ENCODE data around the gene NOTCH2.
"Not testable (repeated sequence)": the region's sequence is repeated elsewhere in the genome, so short reads cannot be mapped to it uniquely, and the experiment has no call there.

NOTCH2 gene

GRCh38 chr1:119984771-119985170 lies 84.7 kb downstream of the NOTCH2 start:
- Mint-ChIP-seq H3K27ac (peak overlapping the region; percentile 1), H3K4me1 (peaks cover 30% of the 10 kb centered on the region), H3K9me3 (no peaks in the 10 kb centered on the region), H3K4me3 (no peak overlapping the region), H3K27me3 (ENCODE audit: low read depth, poor library complexity) (no peaks in the 10 kb centered on the region), H3K36me3 (ENCODE audit: low read depth) (peaks cover 62% of the 10 kb centered on the region)
- TF ChIP-seq CTCF (IDR thresholded peaks at IDR 0.05) = no peak
- DNase-seq = no peak

GRCh38 chr1:119981986-119982815 lies 87.3 kb downstream of the NOTCH2 start:
- TF ChIP-seq CTCF (IDR thresholded peaks at IDR 0.05) = no peak
- Mint-ChIP-seq H3K27me3 (ENCODE audit: low read depth, poor library complexity) (no peaks in the 10 kb centered on the region), H3K27ac (no peak overlapping the region), H3K4me3 (no peak overlapping the region), H3K9me3 (no peaks in the 10 kb centered on the region), H3K4me1 (peaks cover 32% of the 10 kb centered on the region), H3K36me3 (ENCODE audit: low read depth) (peaks cover 55% of the 10 kb centered on the region)
- no peak for DNase-seq

GRCh38 chr1:119981496-119981895 lies 88.0 kb downstream of the NOTCH2 start:
- H3K9me3 Mint-ChIP-seq = no peaks in the 10 kb centered on the region
- DNase-seq = no peak
- peaks cover 53% of the 10 kb centered on the region for H3K36me3 Mint-ChIP-seq (ENCODE audit: low read depth)
- H3K4me1 Mint-ChIP-seq = peaks cover 31% of the 10 kb centered on the region
- TF ChIP-seq CTCF (IDR thresholded peaks at IDR 0.05) = no peak
- no peaks in the 10 kb centered on the region for H3K27me3 Mint-ChIP-seq (ENCODE audit: low read depth, poor library complexity)
- no peak overlapping the region for H3K27ac Mint-ChIP-seq
- H3K4me3 Mint-ChIP-seq = no peak overlapping the region

GRCh38 chr1:119978018-119978505 lies 91.4 kb downstream of the NOTCH2 start:
- H3K9me3 Mint-ChIP-seq = no peaks in the 10 kb centered on the region
- H3K4me1 Mint-ChIP-seq = peaks cover 27% of the 10 kb centered on the region
- no peak overlapping the region for H3K4me3 Mint-ChIP-seq
- DNase-seq = no peak
- H3K27me3 Mint-ChIP-seq (ENCODE audit: low read depth, poor library complexity) = no peaks in the 10 kb centered on the region
- no peak for TF ChIP-seq CTCF (IDR thresholded peaks at IDR 0.05)
- H3K36me3 Mint-ChIP-seq (ENCODE audit: low read depth) = peaks cover 40% of the 10 kb centered on the region
- no peak overlapping the region for H3K27ac Mint-ChIP-seq

GRCh38 chr1:119977113-119977736 lies 92.2 kb downstream of the NOTCH2 start:
- H3K27ac Mint-ChIP-seq = peak overlapping the region; percentile 52
- peaks cover 36% of the 10 kb centered on the region for H3K36me3 Mint-ChIP-seq (ENCODE audit: low read depth)

GRCh38 chr1:119975582-119976254 lies 93.7 kb downstream of the NOTCH2 start:
- not testable (repeated sequence) for H3K9me3 Mint-ChIP-seq; DNase-seq; H3K4me3 Mint-ChIP-seq; H3K27me3 Mint-ChIP-seq (ENCODE audit: low read depth, poor library complexity)
- peaks cover 47% of the 10 kb centered on the region for H3K36me3 Mint-ChIP-seq (ENCODE audit: low read depth)
- H3K4me1 Mint-ChIP-seq = peaks cover 22% of the 10 kb centered on the region
- peak overlapping the region; percentile 80 for H3K27ac Mint-ChIP-seq

More at GRCh38 chr1:119977113-119977736, 92.2 kb downstream of the NOTCH2 start:
- DNase-seq; H3K9me3 Mint-ChIP-seq; H3K4me3 Mint-ChIP-seq; H3K27me3 Mint-ChIP-seq (ENCODE audit: low read depth, poor library complexity): not testable (repeated sequence)
- peaks cover 26% of the 10 kb centered on the region for H3K4me1 Mint-ChIP-seq

Measured in nephron progenitor cell (in vitro differentiated cells).